K562 (cell line): ENCODE measurements around the gene CD55. TPM values are rescaled to one million over a fixed set of nuclear protein-coding genes. Genes with fewer than 3 reads are reported as not detected.

ENCODE experiments used
- ATAC-seq: fragments of 200-7000 bp; cut with Tn5 transposase; 3 replicates; pipeline ENCODE4 v1.9.1; 2020; ENCODE audit warnings: moderate library complexity
- BruUV-seq: library from RNA; stranded (reverse); fragments of 400-500 nt; replicated peaks from 2 replicates; lab custom pipeline; 2021; lab: Mats Ljungman, UMichigan
- CTCF ChIA-PET: fragments of 300-600 bp; formaldehyde crosslinking; extraction: SDS; loops from one replicate; lab custom pipeline; 2021; ENCODE audit warnings: low intra/inter-chr PET ratio; lab: Yijun Ruan, JAX
- POLR2A ChIA-PET: fragments of 300-600, 350-650 bp; sonication (Branson Sonifier 250); formaldehyde crosslinking; extraction: SDS; loops from one replicate; lab custom pipeline; 2021; ENCODE audit warnings: antibody characterized with exemption, inconsistent platforms; lab: Yijun Ruan, JAX
- DNase-seq, 4 experiments: peaks; one replicate each; pipeline versions ENCODE4 v3.0.0 to v3.0.0-alpha.2; 2011 to 2018; ENCODE audit warnings: low spot score in 3 of 4, mixed read lengths in 3 of 4; ENCODE audit errors: extremely low read depth in 1 of 4
- FAIRE-seq: peaks from 2 replicates; lab custom pipeline; 2011; peaks lifted over from hg19 to GRCh38; lab: Jason Lieb, UNC
- H2AFZ ChIP-seq: 2 replicates; pipeline ENCODE4 v1.6.0; 2011; ENCODE audit warnings: low read depth, low read length, control low read depth, inconsistent platforms
- H3K27ac ChIP-seq: fragments of 200-600 bp; 3 replicates; pipeline ENCODE4 v1.8.0; 2011; ENCODE audit warnings: low read depth, mild to moderate bottlenecking, control low read depth, inconsistent platforms, low read length, moderate library complexity, mixed read lengths; ENCODE audit errors: extremely low read depth
- H3K27me3 ChIP-seq, 2 experiments: fragments of 300-600 bp in 1 of 2; 2 replicates in 1 of 2; 3 replicates in 1 of 2; pipeline versions ENCODE4 v1.6.0 to v1.8.0; 2011; ENCODE audit warnings: inconsistent platforms in 2 of 2, low read length in 2 of 2, mild to moderate bottlenecking in 1 of 2, mixed read lengths in 1 of 2, moderate library complexity in 1 of 2; ENCODE audit not compliant: control insufficient read depth in 2 of 2, insufficient read depth in 2 of 2
- H3K36me3 ChIP-seq: fragments of 300-600 bp; 3 replicates; pipeline ENCODE4 v1.8.0; 2011; ENCODE audit warnings: mild to moderate bottlenecking, low read length, inconsistent platforms; ENCODE audit not compliant: control insufficient read depth, insufficient read depth
- H3K4me1 ChIP-seq, 2 experiments: fragments of 200-600 bp in 1 of 2; replicated peaks in 1 of 2; 2 replicates in 1 of 2; 3 replicates in 1 of 2; pipeline versions ENCODE4 v1.5.1 to v1.8.0; 2011; ENCODE audit warnings: inconsistent platforms in 2 of 2, low read length in 2 of 2, mild to moderate bottlenecking in 1 of 2, mixed read lengths in 1 of 2, moderate library complexity in 1 of 2; ENCODE audit not compliant: control insufficient read depth in 2 of 2, insufficient read depth in 2 of 2
- H3K4me2 ChIP-seq: 2 replicates; pipeline ENCODE4 v1.6.1; 2011; ENCODE audit warnings: low read length, control low read depth, inconsistent platforms, mixed read lengths; ENCODE audit not compliant: insufficient read depth
- H3K4me3 ChIP-seq: fragments of 200-600 bp; sonication (generic), shearing (Covaris generic); 2 replicates; pipeline ENCODE4 v1.5.1; 2016; ENCODE audit warnings: control low read depth, inconsistent platforms
- H3K79me2 ChIP-seq: fragments of 200-600 bp; 3 replicates; pipeline ENCODE4 v1.8.0; 2011; ENCODE audit warnings: low read length, inconsistent platforms; ENCODE audit not compliant: control insufficient read depth, insufficient read depth
- H3K9ac ChIP-seq, 2 experiments: 2 replicates each; pipeline versions ENCODE4 v1.6.0 to v1.6.1; 2011; ENCODE audit warnings: low read depth in 2 of 2, low read length in 2 of 2, control low read depth in 1 of 2, inconsistent platforms in 1 of 2, mild to moderate bottlenecking in 1 of 2, mixed read lengths in 1 of 2; ENCODE audit not compliant: insufficient read depth in 1 of 2
- H3K9me1 ChIP-seq: one replicate; pipeline ENCODE4 v1.6.0; 2011; ENCODE audit warnings: inconsistent platforms, mild to moderate bottlenecking, low read length, moderate library complexity; ENCODE audit not compliant: control insufficient read depth, insufficient read depth
- H3K9me3 ChIP-seq: replicated peaks from 2 replicates; pipeline ENCODE4 v1.5.1; 2011; ENCODE audit warnings: low read depth, low read length, inconsistent platforms; ENCODE audit not compliant: control insufficient read depth, insufficient read depth
- H4K20me1 ChIP-seq: replicated peaks from 2 replicates; pipeline ENCODE4 v1.6.1; 2011; ENCODE audit warnings: low read length, inconsistent platforms, mixed read lengths; ENCODE audit not compliant: control insufficient read depth, insufficient read depth
- DPF2 ChIP-seq: fragments of 450-650 bp; IDR thresholded peaks from 2 replicates; pipeline ENCODE4 v1.6.1; 2016
- GATAD2A ChIP-seq: fragments of 450-650 bp; IDR thresholded peaks from 2 replicates; pipeline ENCODE4 v1.6.1; 2017
- HDAC2 ChIP-seq: fragments of 450-650 bp; IDR thresholded peaks from 2 replicates; pipeline ENCODE4 v1.6.1; 2016; ENCODE audit warnings: mild to moderate bottlenecking
- PRMT5 ChIP-seq: sonication (generic); formaldehyde crosslinking; IDR thresholded peaks from 2 replicates; pipeline ENCODE4 v1.5.0; 2020; ENCODE audit warnings: missing genetic modification reagents
- SOX6 ChIP-seq: fragments of 450-650 bp; IDR thresholded peaks from 2 replicates; pipeline ENCODE4 v1.6.1; 2014; ENCODE audit warnings: mild to moderate bottlenecking
- ZFPM2 ChIP-seq: fragments of 250-450 bp; sonication (Bioruptor Pico); IDR thresholded peaks from 2 replicates; pipeline ENCODE4 v1.5.1; 2022; ENCODE audit warnings: mild to moderate bottlenecking
- ZNF146 ChIP-seq: IDR thresholded peaks from one replicate; pipeline ENCODE4 v1.6.1; 2018; ENCODE audit warnings: missing compliant biosample characterization; ENCODE audit not compliant: unreplicated experiment
- ZNF224 ChIP-seq: sonication (generic); formaldehyde crosslinking; IDR thresholded peaks from 2 replicates; pipeline ENCODE4 v1.8.0; 2022; ENCODE audit warnings: mild to moderate bottlenecking, missing genetic modification reagents
- ZNF551 ChIP-seq: fragments of 250-450 bp; sonication (Bioruptor Pico); IDR thresholded peaks from 2 replicates; pipeline ENCODE4 v1.5.0; 2021; ENCODE audit warnings: mild to moderate bottlenecking, moderate library complexity
- ZNF586 ChIP-seq: fragments of 450-650 bp; formaldehyde crosslinking; conservative IDR thresholded peaks from 2 replicates; pipeline ENCODE4 v1.4.0; 2020; ENCODE audit warnings: mild to moderate bottlenecking, moderate library complexity
- ZNF780A ChIP-seq: fragments of 250-450 bp; sonication (Bioruptor Pico); IDR thresholded peaks from 2 replicates; pipeline ENCODE4 v1.5.0; 2021; ENCODE audit warnings: mild to moderate bottlenecking
- WGBS: fragments of 100-300 bp; shearing (Covaris generic); methylation state at CpG from one replicate; pipeline ENCODE4 v1.1.6; 2016; ENCODE audit warnings: low coverage, mixed read lengths; ENCODE audit not compliant: insufficient coverage; ENCODE audit errors: missing lambda C conversion rate; 5-methylcytosine and 5-hydroxymethylcytosine counted together
- in situ Hi-C: fragments of 300-500 bp; cut with MboI; formaldehyde crosslinking; loops from 4 replicates; pipeline ENCODE4 v1.15.0; 2018; ENCODE audit warnings: inconsistent platforms, mixed read lengths
- intact Hi-C: fragments of 100-400 bp; cut with micrococcal nuclease; formaldehyde crosslinking; loops from 2 replicates; pipeline ENCODE4 v1.14.2; 2022
- polyA plus RNA-seq, 8 experiments: library from polyadenylated mRNA; depleted of rRNA in 4 of 8; stranded (reverse) in 5 of 8; unstranded in 3 of 8; fragments of >200 nt; fragmentation: Nextera tagmentation in 2 of 8; fragmentation: Illumina TruSeq in 1 of 8; extraction: Ambion mirVana in 2 of 8; extraction: Trizol in 1 of 8; gene quantifications; 2 replicates each; pipeline versions ENCODE4 v1.2.1 to v1.2.3, GENCODE V29; 2011 to 2014; ENCODE audit warnings: inconsistent platforms in 1 of 8, missing spikeins in 1 of 8
- total RNA-seq, 7 experiments: library from RNA; depleted of rRNA in 6 of 7; stranded (reverse); fragments of >200 nt in 6 of 7; fragmentation: Illumina TruSeq in 2 of 7; extraction: Trizol in 2 of 7; gene quantifications; 2 replicates each; pipeline versions ENCODE4 v1.2.1 to v1.2.3, GENCODE V29; 2011 to 2021; ENCODE audit warnings: low replicate concordance in 1 of 7
- TF ChIP-seq, protein P1 (sequence below): fragments of 250-450 bp; sonication (Bioruptor Pico); IDR thresholded peaks from 2 replicates; pipeline ENCODE4 v1.8.0; 2022; ENCODE audit warnings: moderate library complexity, mild to moderate bottlenecking, inconsistent platforms
- TF ChIP-seq, protein P2 (sequence below): fragments of 450-650 bp; IDR thresholded peaks from 2 replicates; pipeline ENCODE4 v1.6.1; 2016; ENCODE audit warnings: borderline replicate concordance
- TF ChIP-seq, protein P3 (sequence below): fragments of 200-800 bp; sonication (Bioruptor generic); IDR thresholded peaks from 2 replicates; pipeline ENCODE4 v1.6.1; 2017; ENCODE audit warnings: missing genetic modification characterization, missing compliant biosample characterization
- TF ChIP-seq, protein P4 (sequence below): fragments of 250-450 bp; sonication (Bioruptor Pico); IDR thresholded peaks from 2 replicates; pipeline ENCODE4 v1.8.0; 2022; ENCODE audit warnings: inconsistent platforms, mild to moderate bottlenecking, moderate library complexity, borderline replicate concordance

Gene CD55
- total and polyA plus RNA-seq, 9 of the 15 experiments (the other 6 are each of a cell fraction or from before 2014, with no cell fraction given), result 17.7 to 150 (median 97.0) TPM

DNA sequence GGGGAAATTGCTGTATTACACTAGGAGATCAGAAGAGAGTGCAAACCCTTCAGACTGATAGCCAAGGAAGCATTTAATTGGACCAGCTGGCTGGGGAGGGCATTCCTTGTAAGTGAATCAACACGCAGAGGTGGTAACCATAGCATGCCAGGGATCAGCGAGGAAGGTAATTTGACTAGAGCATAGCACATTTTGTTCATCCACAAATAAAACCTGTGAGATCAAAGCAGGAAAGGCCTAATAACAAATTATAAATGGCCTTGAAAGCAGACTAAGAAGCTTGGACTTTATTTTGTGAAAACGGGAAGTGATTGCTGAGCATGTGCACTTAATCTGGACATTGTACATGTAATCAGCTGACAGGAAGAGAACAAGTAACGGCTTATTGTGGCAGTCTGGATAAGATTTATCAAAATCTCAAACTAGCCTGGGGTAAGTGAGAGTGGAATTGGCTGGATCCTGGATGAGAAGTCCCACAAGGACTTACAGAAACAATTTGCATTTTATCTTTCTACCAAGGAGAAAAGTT lies 11.7 kb upstream of the CD55 start:
- FAIRE-seq, result peak; percentile 69
- peaks cover 17 to 46% of the 10 kb centered on the region in 2 experiments for H3K4me1 ChIP-seq
- H3K79me2 ChIP-seq, result no peaks in the 10 kb centered on the region
- ChIA-PET CTCF (interaction anchor here (0.6 kb wide), 1 partner anchor 71 kb away, joined by 4 read pairs; no protein-coding TSS in a partner anchor), POLR2A (interaction anchor here (1.0 to 1.9 kb wide), 2 partner anchors 12 to 13 kb away, joined by 3 to 11 read pairs; partner anchors contain the start of gene CD55)
- H3K27me3 ChIP-seq, result no peaks in the 10 kb centered on the region
- H3K9ac ChIP-seq, result peak overlapping the region; percentile 18 to 53; a peak in 3 of 4 replicates
- H3K36me3 ChIP-seq, result no peaks in the 10 kb centered on the region
- peak overlapping the region; percentile 2; the same call in 1 of the 2 replicates for H3K4me3 ChIP-seq
- WGBS, result 2% methylated on average over 4 of the region's 4 CpGs
- H3K4me2 ChIP-seq, result peak overlapping the region; percentile 56
- no peaks in the 10 kb centered on the region for H4K20me1 ChIP-seq
- DNase-seq, result peak in 2 of 4 experiments; percentile 62 to 76
- H3K9me3 ChIP-seq, result no peaks in the 10 kb centered on the region
- peak overlapping the region; percentile 86 for H2AFZ ChIP-seq
- peak overlapping the region; percentile 81 for H3K27ac ChIP-seq
- in situ Hi-C loops, result no loop called here
- ATAC-seq, result peak; percentile 76
- intact Hi-C loops, result no loop called here
- BruUV-seq, result TSS peak; percentile 86
- no peaks in the 10 kb centered on the region for H3K9me1 ChIP-seq
- TF ChIP-seq HDAC2 (peak; percentile 97), SOX6 (peak; percentile 95), ZNF780A (no peak), ZNF224 (CRISPR knock-in tag) (no peak), ZNF146 (no peak), ZNF586 (CRISPR knock-in tag) (no peak), PRMT5 (CRISPR knock-in tag) (no peak), GATAD2A (peak; percentile 84; the same call in 1 of the 2 replicates), DPF2 (peak; percentile 88), ZNF551 (CRISPR knock-in tag) (no peak), ZFPM2 (CRISPR knock-in tag) (no peak)
- TF ChIP-seq, protein P1, sequence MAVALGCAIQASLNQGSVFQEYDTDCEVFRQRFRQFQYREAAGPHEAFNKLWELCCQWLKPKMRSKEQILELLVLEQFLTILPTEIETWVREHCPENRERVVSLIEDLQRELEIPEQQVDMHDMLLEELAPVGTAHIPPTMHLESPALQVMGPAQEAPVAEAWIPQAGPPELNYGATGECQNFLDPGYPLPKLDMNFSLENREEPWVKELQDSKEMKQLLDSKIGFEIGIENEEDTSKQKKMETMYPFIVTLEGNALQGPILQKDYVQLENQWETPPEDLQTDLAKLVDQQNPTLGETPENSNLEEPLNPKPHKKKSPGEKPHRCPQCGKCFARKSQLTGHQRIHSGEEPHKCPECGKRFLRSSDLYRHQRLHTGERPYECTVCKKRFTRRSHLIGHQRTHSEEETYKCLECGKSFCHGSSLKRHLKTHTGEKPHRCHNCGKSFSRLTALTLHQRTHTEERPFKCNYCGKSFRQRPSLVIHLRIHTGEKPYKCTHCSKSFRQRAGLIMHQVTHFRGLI (CRISPR knock-in tag), result no peak
- TF ChIP-seq, protein P2, sequence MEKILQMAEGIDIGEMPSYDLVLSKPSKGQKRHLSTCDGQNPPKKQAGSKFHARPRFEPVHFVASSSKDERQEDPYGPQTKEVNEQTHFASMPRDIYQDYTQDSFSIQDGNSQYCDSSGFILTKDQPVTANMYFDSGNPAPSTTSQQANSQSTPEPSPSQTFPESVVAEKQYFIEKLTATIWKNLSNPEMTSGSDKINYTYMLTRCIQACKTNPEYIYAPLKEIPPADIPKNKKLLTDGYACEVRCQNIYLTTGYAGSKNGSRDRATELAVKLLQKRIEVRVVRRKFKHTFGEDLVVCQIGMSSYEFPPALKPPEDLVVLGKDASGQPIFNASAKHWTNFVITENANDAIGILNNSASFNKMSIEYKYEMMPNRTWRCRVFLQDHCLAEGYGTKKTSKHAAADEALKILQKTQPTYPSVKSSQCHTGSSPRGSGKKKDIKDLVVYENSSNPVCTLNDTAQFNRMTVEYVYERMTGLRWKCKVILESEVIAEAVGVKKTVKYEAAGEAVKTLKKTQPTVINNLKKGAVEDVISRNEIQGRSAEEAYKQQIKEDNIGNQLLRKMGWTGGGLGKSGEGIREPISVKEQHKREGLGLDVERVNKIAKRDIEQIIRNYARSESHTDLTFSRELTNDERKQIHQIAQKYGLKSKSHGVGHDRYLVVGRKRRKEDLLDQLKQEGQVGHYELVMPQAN, result no peak; the same call in 1 of the 2 replicates
- TF ChIP-seq, protein P3, sequence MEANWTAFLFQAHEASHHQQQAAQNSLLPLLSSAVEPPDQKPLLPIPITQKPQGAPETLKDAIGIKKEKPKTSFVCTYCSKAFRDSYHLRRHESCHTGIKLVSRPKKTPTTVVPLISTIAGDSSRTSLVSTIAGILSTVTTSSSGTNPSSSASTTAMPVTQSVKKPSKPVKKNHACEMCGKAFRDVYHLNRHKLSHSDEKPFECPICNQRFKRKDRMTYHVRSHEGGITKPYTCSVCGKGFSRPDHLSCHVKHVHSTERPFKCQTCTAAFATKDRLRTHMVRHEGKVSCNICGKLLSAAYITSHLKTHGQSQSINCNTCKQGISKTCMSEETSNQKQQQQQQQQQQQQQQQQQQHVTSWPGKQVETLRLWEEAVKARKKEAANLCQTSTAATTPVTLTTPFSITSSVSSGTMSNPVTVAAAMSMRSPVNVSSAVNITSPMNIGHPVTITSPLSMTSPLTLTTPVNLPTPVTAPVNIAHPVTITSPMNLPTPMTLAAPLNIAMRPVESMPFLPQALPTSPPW, result peak; percentile 34; the same call in 1 of the 2 replicates
- TF ChIP-seq, protein P4, sequence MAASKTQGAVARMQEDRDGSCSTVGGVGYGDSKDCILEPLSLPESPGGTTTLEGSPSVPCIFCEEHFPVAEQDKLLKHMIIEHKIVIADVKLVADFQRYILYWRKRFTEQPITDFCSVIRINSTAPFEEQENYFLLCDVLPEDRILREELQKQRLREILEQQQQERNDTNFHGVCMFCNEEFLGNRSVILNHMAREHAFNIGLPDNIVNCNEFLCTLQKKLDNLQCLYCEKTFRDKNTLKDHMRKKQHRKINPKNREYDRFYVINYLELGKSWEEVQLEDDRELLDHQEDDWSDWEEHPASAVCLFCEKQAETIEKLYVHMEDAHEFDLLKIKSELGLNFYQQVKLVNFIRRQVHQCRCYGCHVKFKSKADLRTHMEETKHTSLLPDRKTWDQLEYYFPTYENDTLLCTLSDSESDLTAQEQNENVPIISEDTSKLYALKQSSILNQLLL (CRISPR knock-in tag), result no peak
